ENCODE results near the gene FBXL14.

Gene FBXL14

GRCh38 chr12:1587927-1588574 is 6.3 kb downstream of the FBXL14 start:
- CTCF ChIA-PET = interaction anchor here (0.6 to 2.7 kb wide), 6 partner anchors 8 to 470 kb away, joined by 3 to 19 read pairs (median 4); no protein-coding TSS in a partner anchor
- TF ChIP-seq PRDM1 (tag by site-specific recombination; IDR thresholded peaks at IDR 0.05) (peak; percentile 84), ZNF692 (tag by site-specific recombination; IDR thresholded peaks at IDR 0.05) (peak; percentile 77), ZNF174 (tag by site-specific recombination; IDR thresholded peaks at IDR 0.05) (no peak), ZFP69B (tag by site-specific recombination; IDR thresholded peaks at IDR 0.05) (peak; percentile 81)
- POLR2A ChIA-PET = interaction anchor here (0.6 kb wide), 1 partner anchor 62 kb away, joined by 4 read pairs; no protein-coding TSS in a partner anchor
- Histone ChIP-seq H3K4me3 (ENCODE audit: low read depth, low read length) (no peak overlapping the region), H3K27ac (ENCODE audit: extremely low read depth, low read depth, low read length) (0 out of 2 replicates have a peak overlapping the region, but pooled peaks have one; percentile 29), H3K36me3 (ENCODE audit: control insufficient read depth in 2 of 2, insufficient read depth in 1 of 2, low read length in 2 of 2) (peaks cover 0 to 4% of the 10 kb centered on the region in 2 experiments; a peak in 2 of 3 replicates), H3K9me3 (ENCODE audit: control insufficient read depth, insufficient read depth, low read depth, low read length) (no peaks in the 10 kb centered on the region), H3K4me1 (ENCODE audit: control insufficient read depth, insufficient read depth, low read length) (peaks cover 21% of the 10 kb centered on the region)

GRCh38 chr12:1584326-1584725 is 10.1 kb downstream of the FBXL14 start:
- Histone ChIP-seq H3K9me3 (ENCODE audit: control insufficient read depth, insufficient read depth, low read depth, low read length) (no peaks in the 10 kb centered on the region), H3K36me3 (ENCODE audit: control insufficient read depth in 2 of 2, insufficient read depth in 1 of 2, low read length in 2 of 2) (no peaks in the 10 kb centered on the region; a peak in 1 of 3 replicates), H3K27ac (ENCODE audit: extremely low read depth, low read depth, low read length) (no peak overlapping the region), H3K4me1 (ENCODE audit: control insufficient read depth, insufficient read depth, low read length) (peaks cover 13% of the 10 kb centered on the region), H3K4me3 (ENCODE audit: low read depth, low read length) (no peak overlapping the region)
- ChIA-PET CTCF (interaction anchor here (0.5 to 10.7 kb wide), 19 partner anchors 19 to 1007 kb away, joined by 3 to 196 read pairs (median 4); no protein-coding TSS in a partner anchor), POLR2A (interaction anchor here (0.9 to 1.6 kb wide), 2 partner anchors 22 to 466 kb away, joined by 3 to 9 read pairs; no protein-coding TSS in a partner anchor)
- TF ChIP-seq ZNF449 (tag by site-specific recombination; IDR thresholded peaks at IDR 0.05) (no peak), ZNF302 (tag by site-specific recombination; IDR thresholded peaks at IDR 0.05; ENCODE audit: low read depth) (no peak), ZNF341 (tag by site-specific recombination; IDR thresholded peaks at IDR 0.05; ENCODE audit: low read depth) (no peak), ZBTB7A (tag by site-specific recombination; IDR thresholded peaks at IDR 0.05; ENCODE audit: low read depth) (no peak), ZNF529 (tag by site-specific recombination; IDR thresholded peaks at IDR 0.05; ENCODE audit: insufficient replicate concordance) (no peak), ZNF777 (tag by site-specific recombination; IDR thresholded peaks at IDR 0.05; ENCODE audit: borderline replicate concordance) (no peak), ZNF248 (tag by site-specific recombination; IDR thresholded peaks at IDR 0.05) (no peak), ZBTB21 (tag by site-specific recombination; IDR thresholded peaks at IDR 0.05) (no peak), CTCF (tag by site-specific recombination; IDR thresholded peaks at IDR 0.05) (no peak), ZNF518A (tag by site-specific recombination; conservative IDR thresholded peaks at IDR 0.05; ENCODE audit: low read depth) (no peak), ZNF140 (tag by site-specific recombination; IDR thresholded peaks at IDR 0.05) (no peak), ZNF37A (tag by site-specific recombination; IDR thresholded peaks at IDR 0.05) (no peak), PBX3 (CRISPR knock-in tag; IDR thresholded peaks at IDR 0.05) (no peak), ZNF747 (tag by site-specific recombination; IDR thresholded peaks at IDR 0.05) (no peak), ATF2 (tag by site-specific recombination; IDR thresholded peaks at IDR 0.05; ENCODE audit: low read depth) (no peak), ZFHX2 (tag by site-specific recombination; conservative IDR thresholded peaks at IDR 0.05) (no peak), YY2 (tag by site-specific recombination; IDR thresholded peaks at IDR 0.05) (no peak)
